Measurements from ENCODE around the gene PARD3.

- no peak for TF ChIP-seq POLR2A (IDR thresholded peaks at IDR 0.05)
- TF ChIP-seq CTCF (IDR thresholded peaks at IDR 0.05) = no peak
- TF ChIP-seq EP300 (IDR thresholded peaks at IDR 0.05) = no peak
These were observed 638.7 kb downstream of the PARD3 start for GRCh38 chr10:34176351-34176750.
